HL-60 (cell line): ENCODE data around the gene LIMCH1.

Experiments
- DNase-seq, 2 experiments: peaks; one replicate each; pipeline ENCODE4 v3.0.0-alpha.2; 2010 to 2020; ENCODE audit warnings: low read depth in 1 of 2, low spot score in 1 of 2
- H3K27ac ChIP-seq: fragments of 250-450 bp; sonication (Bioruptor Pico); replicated peaks from 2 replicates; pipeline ENCODE4 v1.5.1; 2020; ENCODE audit warnings: mild to moderate bottlenecking, moderate library complexity
- H3K27me3 ChIP-seq: fragments of 250-450 bp; sonication (Bioruptor Pico); 2 replicates; pipeline ENCODE4 v1.5.1; 2021; ENCODE audit warnings: mild to moderate bottlenecking, moderate library complexity; ENCODE audit not compliant: insufficient read depth, poor library complexity, severe bottlenecking
- H3K4me3 ChIP-seq: replicated peaks from 2 replicates; pipeline ENCODE4 v1.5.1; 2011; ENCODE audit warnings: mild to moderate bottlenecking, control low read depth, low read length; ENCODE audit not compliant: insufficient read depth
- GABPA ChIP-seq: IDR thresholded peaks from 2 replicates; pipeline ENCODE4 v1.6.1; 2012; ENCODE audit warnings: low read depth
- POLR2AphosphoS5 ChIP-seq: IDR thresholded peaks from 2 replicates; pipeline ENCODE4 v1.6.1; 2012; ENCODE audit warnings: low read depth
- SPI1 ChIP-seq: IDR thresholded peaks from 2 replicates; pipeline ENCODE4 v1.6.1; 2012; ENCODE audit warnings: low read depth, mild to moderate bottlenecking, borderline replicate concordance
- TF ChIP-seq, protein P1 (sequence below): IDR thresholded peaks from 2 replicates; pipeline ENCODE4 v1.6.1; 2012; ENCODE audit warnings: low read depth; ENCODE audit not compliant: insufficient replicate concordance
- TF ChIP-seq, protein P2 (sequence below): IDR thresholded peaks from one replicate; pipeline ENCODE4 v1.5.1; 2011; ENCODE audit warnings: low read length, control low read depth, inconsistent platforms; ENCODE audit not compliant: insufficient read depth

Gene LIMCH1

GRCh38 chr4:41554905-41555304 lies 16.9 kb downstream of the LIMCH1 start:
- no peak for DNase-seq
- TF ChIP-seq, protein P1, sequence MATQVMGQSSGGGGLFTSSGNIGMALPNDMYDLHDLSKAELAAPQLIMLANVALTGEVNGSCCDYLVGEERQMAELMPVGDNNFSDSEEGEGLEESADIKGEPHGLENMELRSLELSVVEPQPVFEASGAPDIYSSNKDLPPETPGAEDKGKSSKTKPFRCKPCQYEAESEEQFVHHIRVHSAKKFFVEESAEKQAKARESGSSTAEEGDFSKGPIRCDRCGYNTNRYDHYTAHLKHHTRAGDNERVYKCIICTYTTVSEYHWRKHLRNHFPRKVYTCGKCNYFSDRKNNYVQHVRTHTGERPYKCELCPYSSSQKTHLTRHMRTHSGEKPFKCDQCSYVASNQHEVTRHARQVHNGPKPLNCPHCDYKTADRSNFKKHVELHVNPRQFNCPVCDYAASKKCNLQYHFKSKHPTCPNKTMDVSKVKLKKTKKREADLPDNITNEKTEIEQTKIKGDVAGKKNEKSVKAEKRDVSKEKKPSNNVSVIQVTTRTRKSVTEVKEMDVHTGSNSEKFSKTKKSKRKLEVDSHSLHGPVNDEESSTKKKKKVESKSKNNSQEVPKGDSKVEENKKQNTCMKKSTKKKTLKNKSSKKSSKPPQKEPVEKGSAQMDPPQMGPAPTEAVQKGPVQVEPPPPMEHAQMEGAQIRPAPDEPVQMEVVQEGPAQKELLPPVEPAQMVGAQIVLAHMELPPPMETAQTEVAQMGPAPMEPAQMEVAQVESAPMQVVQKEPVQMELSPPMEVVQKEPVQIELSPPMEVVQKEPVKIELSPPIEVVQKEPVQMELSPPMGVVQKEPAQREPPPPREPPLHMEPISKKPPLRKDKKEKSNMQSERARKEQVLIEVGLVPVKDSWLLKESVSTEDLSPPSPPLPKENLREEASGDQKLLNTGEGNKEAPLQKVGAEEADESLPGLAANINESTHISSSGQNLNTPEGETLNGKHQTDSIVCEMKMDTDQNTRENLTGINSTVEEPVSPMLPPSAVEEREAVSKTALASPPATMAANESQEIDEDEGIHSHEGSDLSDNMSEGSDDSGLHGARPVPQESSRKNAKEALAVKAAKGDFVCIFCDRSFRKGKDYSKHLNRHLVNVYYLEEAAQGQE, result no peak
- TF ChIP-seq POLR2AphosphoS5, result no peak
- no peak for TF ChIP-seq GABPA
- Histone ChIP-seq H3K4me3 (no peak overlapping the region), H3K27ac (no peak overlapping the region), H3K27me3 (peaks cover 2% of the 10 kb centered on the region)

- Histone ChIP-seq H3K4me3 (no peak overlapping the region), H3K27me3 (peaks cover 2% of the 10 kb centered on the region), H3K27ac (no peak overlapping the region)
- TF ChIP-seq, protein P2, sequence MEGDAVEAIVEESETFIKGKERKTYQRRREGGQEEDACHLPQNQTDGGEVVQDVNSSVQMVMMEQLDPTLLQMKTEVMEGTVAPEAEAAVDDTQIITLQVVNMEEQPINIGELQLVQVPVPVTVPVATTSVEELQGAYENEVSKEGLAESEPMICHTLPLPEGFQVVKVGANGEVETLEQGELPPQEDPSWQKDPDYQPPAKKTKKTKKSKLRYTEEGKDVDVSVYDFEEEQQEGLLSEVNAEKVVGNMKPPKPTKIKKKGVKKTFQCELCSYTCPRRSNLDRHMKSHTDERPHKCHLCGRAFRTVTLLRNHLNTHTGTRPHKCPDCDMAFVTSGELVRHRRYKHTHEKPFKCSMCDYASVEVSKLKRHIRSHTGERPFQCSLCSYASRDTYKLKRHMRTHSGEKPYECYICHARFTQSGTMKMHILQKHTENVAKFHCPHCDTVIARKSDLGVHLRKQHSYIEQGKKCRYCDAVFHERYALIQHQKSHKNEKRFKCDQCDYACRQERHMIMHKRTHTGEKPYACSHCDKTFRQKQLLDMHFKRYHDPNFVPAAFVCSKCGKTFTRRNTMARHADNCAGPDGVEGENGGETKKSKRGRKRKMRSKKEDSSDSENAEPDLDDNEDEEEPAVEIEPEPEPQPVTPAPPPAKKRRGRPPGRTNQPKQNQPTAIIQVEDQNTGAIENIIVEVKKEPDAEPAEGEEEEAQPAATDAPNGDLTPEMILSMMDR, result no peak
- no peak for TF ChIP-seq POLR2AphosphoS5
- TF ChIP-seq, protein P1, result no peak
- no peak for TF ChIP-seq SPI1
- TF ChIP-seq GABPA, result no peak
- no peak for DNase-seq
These were observed 18.6 kb downstream of the LIMCH1 start for GRCh38 chr4:41556526-41556925.

GRCh38 chr4:41559940-41560516 lies 22.1 kb downstream of the LIMCH1 start:
- no peak overlapping the region for H3K27ac ChIP-seq
- no peak overlapping the region for H3K4me3 ChIP-seq
- peaks cover 2% of the 10 kb centered on the region for H3K27me3 ChIP-seq
- TF ChIP-seq SPI1 (no peak), GABPA (no peak), POLR2AphosphoS5 (no peak)
- TF ChIP-seq, protein P1, result no peak
- TF ChIP-seq, protein P2, result no peak
- DNase-seq, result no peak
